ENCODE data around the gene CLCA1. TPM values are rescaled to one million over a fixed set of nuclear protein-coding genes. Genes with fewer than 3 reads are reported as not detected.

Gene CLCA1
- total RNA-seq, 1 donor from 2014 or later: not detected

GRCh38 chr1:86460998-86461397 is 7.7 kb upstream of the CLCA1 start:
- Histone ChIP-seq H3K9me3 (no peaks in the 10 kb centered on the region), H3K27ac (no peak overlapping the region), H3K4me1 (no peaks in the 10 kb centered on the region), H3K4me3 (no peak overlapping the region), H3K27me3 (no peaks in the 10 kb centered on the region), H3K36me3 (no peaks in the 10 kb centered on the region)
- no peak for DNase-seq (ENCODE audit: extremely low spot score in 2 of 2)
- no peak for TF ChIP-seq POLR2A (IDR thresholded peaks at IDR 0.05)
- no peak for TF ChIP-seq CTCF (IDR thresholded peaks at IDR 0.05)
- no peak for TF ChIP-seq POLR2AphosphoS5 (IDR thresholded peaks at IDR 0.05; ENCODE audit: insufficient read depth in 1 of 2, low read depth in 1 of 2)
- intact Hi-C loops (cut with DNase I): no loop called here

- intact Hi-C loops (cut with DNase I): no loop called here
- TF ChIP-seq POLR2AphosphoS5 (IDR thresholded peaks at IDR 0.05; ENCODE audit: insufficient read depth in 1 of 2, low read depth in 1 of 2) (no peak), POLR2A (IDR thresholded peaks at IDR 0.05) (no peak), CTCF (IDR thresholded peaks at IDR 0.05) (no peak)
Measured at GRCh38 chr1:86461482-86461881, 7.2 kb upstream of the CLCA1 start.

GRCh38 chr1:86464819-86465218 is 3.9 kb upstream of the CLCA1 start:
- H3K4me1 ChIP-seq: no peaks in the 10 kb centered on the region
- DNase-seq (ENCODE audit: extremely low spot score in 2 of 2): no peak
- no peaks in the 10 kb centered on the region for H3K36me3 ChIP-seq
- H3K27me3 ChIP-seq: no peaks in the 10 kb centered on the region
- intact Hi-C loops (cut with DNase I): no loop called here
- H3K27ac ChIP-seq: no peak overlapping the region
- TF ChIP-seq POLR2A (IDR thresholded peaks at IDR 0.05) (no peak), CTCF (IDR thresholded peaks at IDR 0.05) (no peak)
- no peaks in the 10 kb centered on the region for H3K9me3 ChIP-seq
- no peak overlapping the region for H3K4me3 ChIP-seq

More at GRCh38 chr1:86461482-86461881, 7.2 kb upstream of the CLCA1 start:
- Histone ChIP-seq H3K36me3 (no peaks in the 10 kb centered on the region), H3K4me1 (no peaks in the 10 kb centered on the region), H3K4me3 (no peak overlapping the region), H3K27ac (no peak overlapping the region), H3K27me3 (no peaks in the 10 kb centered on the region), H3K9me3 (no peaks in the 10 kb centered on the region)
- DNase-seq (ENCODE audit: extremely low spot score in 2 of 2): no peak

GRCh38 chr1:86466109-86466844 is 2.5 kb upstream of the CLCA1 start:
- intact Hi-C loops (cut with DNase I): no loop called here
- Histone ChIP-seq H3K4me3 (no peak overlapping the region), H3K36me3 (no peaks in the 10 kb centered on the region), H3K9me3 (no peaks in the 10 kb centered on the region), H3K4me1 (no peaks in the 10 kb centered on the region), H3K27ac (no peak overlapping the region), H3K27me3 (no peaks in the 10 kb centered on the region)
- TF ChIP-seq CTCF (IDR thresholded peaks at IDR 0.05): no peak
- no peak for DNase-seq (ENCODE audit: extremely low spot score in 2 of 2)

- no peak for DNase-seq (ENCODE audit: extremely low spot score in 2 of 2)
- intact Hi-C loops (cut with DNase I): no loop called here
Measured at GRCh38 chr1:86466986-86467385, 1.7 kb upstream of the CLCA1 start.

More at GRCh38 chr1:86466986-86467385, 1.7 kb upstream of the CLCA1 start:
- Histone ChIP-seq H3K27ac (no peak overlapping the region), H3K4me1 (no peaks in the 10 kb centered on the region), H3K36me3 (no peaks in the 10 kb centered on the region), H3K9me3 (no peaks in the 10 kb centered on the region), H3K27me3 (no peaks in the 10 kb centered on the region), H3K4me3 (no peak overlapping the region)
- no peak for TF ChIP-seq POLR2A (IDR thresholded peaks at IDR 0.05)

Data from vagina (tissue), 2 donors.